ENCODE measurements around the gene DYNLT1. TPM values are rescaled to one million over a fixed set of nuclear protein-coding genes. Genes with fewer than 3 reads are reported as not detected.

DYNLT1 gene
- total RNA-seq, 1 experiment from 2014 or later, result 105 TPM

GRCh38 chr6:158666628-158667359 is 22.3 kb upstream of the DYNLT1 start:
- WGBS (ENCODE audit: extremely low coverage, insufficient read length, low lambda C conversion rate), result no CpG with 5 or more reads among the region's 14 CpGs
- Mint-ChIP-seq H3K4me3 (no peak overlapping the region), H3K36me3 (ENCODE audit: insufficient read depth in 1 of 3, low read depth in 3 of 3) (no peaks in the 10 kb centered on the region), H3K9me3 (no peaks in the 10 kb centered on the region), H3K4me1 (peaks cover 17 to 18% of the 10 kb centered on the region in 2 experiments), H3K27me3 (ENCODE audit: low read depth) (peaks cover 10% of the 10 kb centered on the region), H3K27ac (no peak overlapping the region)
- Histone ChIP-seq H3K23ac (ENCODE audit: insufficient read length, low read depth, low read length) (no peak overlapping the region), H3K9me3 (ENCODE audit: control insufficient read depth, low read depth, low read length) (no peaks in the 10 kb centered on the region), H3K14ac (ENCODE audit: insufficient read depth, low read length) (no peak overlapping the region), H4K20me1 (ENCODE audit: control insufficient read depth, insufficient read depth, insufficient read length) (no peaks in the 10 kb centered on the region), H2BK20ac (ENCODE audit: low read depth, low read length, poor library complexity, severe bottlenecking) (no peak overlapping the region), H2AK5ac (ENCODE audit: insufficient read length, low read length) (no peak overlapping the region), H4K8ac (replicated peaks; ENCODE audit: insufficient read length, low read depth, low read length) (no peak overlapping the region), H3K18ac (ENCODE audit: insufficient read length, low read depth, low read length) (no peak overlapping the region), H4K5ac (ENCODE audit: insufficient read length, low read depth, low read length) (no peak overlapping the region), H3K27ac (ENCODE audit: insufficient read length, low read depth, low read length) (no peak overlapping the region), H2BK120ac (ENCODE audit: low read depth, low read length, poor library complexity, severe bottlenecking) (no peak overlapping the region), H3K4me1 (ENCODE audit: insufficient read depth, low read length) (no peaks in the 10 kb centered on the region), H2BK15ac (ENCODE audit: low read depth, low read length) (no peak overlapping the region), H2BK12ac (ENCODE audit: insufficient read length, low read depth, low read length) (no peak overlapping the region), H4K91ac (ENCODE audit: insufficient read length, low read depth, low read length) (no peak overlapping the region), H3K79me2 (ENCODE audit: insufficient read depth, low read length) (no peaks in the 10 kb centered on the region), H3K4me2 (ENCODE audit: insufficient read depth, insufficient read length, low read length) (no peak overlapping the region), H3K9ac (ENCODE audit: extremely low read depth, insufficient read length, low read length) (no peak overlapping the region), H3T11ph (ENCODE audit: low read length) (no peak overlapping the region), H3K4ac (ENCODE audit: low read depth, low read length) (no peak overlapping the region), H2AFZ (ENCODE audit: low read length) (no peak overlapping the region), H3K79me1 (ENCODE audit: insufficient read depth, low read depth, low read length, poor library complexity, severe bottlenecking) (no peaks in the 10 kb centered on the region), H2BK5ac (ENCODE audit: insufficient read length, low read length) (no peak overlapping the region), H3K27me3 (ENCODE audit: insufficient read depth, low read length) (no peaks in the 10 kb centered on the region), H3K56ac (ENCODE audit: insufficient read length, low read depth, low read length) (no peak overlapping the region), H3K23me2 (ENCODE audit: insufficient read length, low read depth, low read length, poor library complexity, severe bottlenecking) (no peaks in the 10 kb centered on the region)
- no peak for TF ChIP-seq CTCF (conservative IDR thresholded peaks at IDR 0.05)
- DNase-seq, result no peak
